Kidney (tissue), 14 donors: ENCODE measurements around the gene POLD4. TPM values are rescaled to one million over a fixed set of nuclear protein-coding genes. Genes with fewer than 3 reads are reported as not detected.

Experiments
- DNase-seq, 5 donors: peaks; one replicate each; pipeline ENCODE4 v3.0.0-alpha.2; 2013 to 2020
- FAIRE-seq: peaks from 2 replicates; lab custom pipeline; 2012; peaks lifted over from hg19 to GRCh38; lab: Jason Lieb, UNC
- H3K27ac ChIP-seq, 2 donors: one replicate each; pipeline ENCODE4 v1.7.0; 2013; ENCODE audit warnings: low read depth in 2 of 2, low read length in 2 of 2, inconsistent platforms in 1 of 2
- H3K27me3 ChIP-seq: one replicate; pipeline ENCODE4 v1.7.1; 2013; ENCODE audit warnings: low read length, inconsistent platforms; ENCODE audit not compliant: control insufficient read depth, insufficient read depth
- H3K36me3 ChIP-seq, 3 donors: one replicate each; pipeline versions ENCODE4 v1.7.0 to v1.7.1; 2013; ENCODE audit warnings: low read length in 3 of 3, control low read depth in 1 of 3, inconsistent platforms in 1 of 3; ENCODE audit not compliant: insufficient read depth in 3 of 3, control insufficient read depth in 2 of 3
- H3K4me1 ChIP-seq, 3 donors: one replicate each; pipeline versions ENCODE4 v1.7.0 to v1.7.1; 2013; ENCODE audit warnings: low read length in 3 of 3, inconsistent platforms in 1 of 3, low read depth in 1 of 3; ENCODE audit not compliant: control insufficient read depth in 2 of 3, insufficient read depth in 2 of 3
- H3K4me3 ChIP-seq, 3 donors: one replicate each; pipeline versions ENCODE4 v1.7.0 to v1.8.1; 2013; ENCODE audit warnings: low read length in 3 of 3, control low read depth in 1 of 3, inconsistent platforms in 1 of 3
- H3K9ac ChIP-seq, 3 donors: one replicate each; pipeline versions ENCODE4 v1.7.0 to v1.7.1; 2013; ENCODE audit warnings: low read length in 3 of 3, control low read depth in 1 of 3, inconsistent platforms in 1 of 3
- H3K9me3 ChIP-seq, 3 donors: one replicate each; pipeline versions ENCODE4 v1.7.0 to v1.7.1; 2013; ENCODE audit warnings: low read length in 3 of 3, control low read depth in 1 of 3, inconsistent platforms in 1 of 3; ENCODE audit not compliant: control insufficient read depth in 2 of 3, insufficient read depth in 1 of 3
- CTCF ChIP-seq: IDR thresholded peaks from 3 replicates; pipeline ENCODE4 v1.5.1; 2012; ENCODE audit warnings: mild to moderate bottlenecking, moderate library complexity, borderline replicate concordance; ENCODE audit not compliant: insufficient read depth; ENCODE audit errors: extremely low read depth
- intact Hi-C: fragments of 100-400 bp; cut with DNase I; formaldehyde crosslinking; loops from one replicate; pipeline ENCODE4 v1.11.1; 2022
- polyA plus RNA-seq: library from polyadenylated mRNA; stranded (reverse); fragments of 350-450 nt; fragmentation: Illumina TruSeq; extraction: RNeasy Lipid Tissue Mini Kit (QIAGEN cat#74804); gene quantifications from one replicate; pipeline ENCODE4 v1.2.3, GENCODE V29; 2014; ENCODE audit warnings: low read depth, low replicate concordance; ENCODE audit not compliant: insufficient read depth
- total RNA-seq: library from RNA; stranded (reverse); fragmentation: NEBNext Ultra II Directional; extraction: Animal tissue kit (Norgen Biotek cat#: 25700); gene quantifications from one replicate; pipeline ENCODE4 v1.2.1, GENCODE V29; 2021
- donor health status: control.
- donor health status: control.
- donor health status: control.
- donor health status: control.
- donor health status: control.
- donor health status: DM: yes; HTN: yes; CAD: no.
- donor health status: Normal renal cell carcinoma (clear cell type).

The POLD4 gene
- total and polyA plus RNA-seq, 2 donors from 2014 or later, result 54.4 to 174 TPM

DNA sequence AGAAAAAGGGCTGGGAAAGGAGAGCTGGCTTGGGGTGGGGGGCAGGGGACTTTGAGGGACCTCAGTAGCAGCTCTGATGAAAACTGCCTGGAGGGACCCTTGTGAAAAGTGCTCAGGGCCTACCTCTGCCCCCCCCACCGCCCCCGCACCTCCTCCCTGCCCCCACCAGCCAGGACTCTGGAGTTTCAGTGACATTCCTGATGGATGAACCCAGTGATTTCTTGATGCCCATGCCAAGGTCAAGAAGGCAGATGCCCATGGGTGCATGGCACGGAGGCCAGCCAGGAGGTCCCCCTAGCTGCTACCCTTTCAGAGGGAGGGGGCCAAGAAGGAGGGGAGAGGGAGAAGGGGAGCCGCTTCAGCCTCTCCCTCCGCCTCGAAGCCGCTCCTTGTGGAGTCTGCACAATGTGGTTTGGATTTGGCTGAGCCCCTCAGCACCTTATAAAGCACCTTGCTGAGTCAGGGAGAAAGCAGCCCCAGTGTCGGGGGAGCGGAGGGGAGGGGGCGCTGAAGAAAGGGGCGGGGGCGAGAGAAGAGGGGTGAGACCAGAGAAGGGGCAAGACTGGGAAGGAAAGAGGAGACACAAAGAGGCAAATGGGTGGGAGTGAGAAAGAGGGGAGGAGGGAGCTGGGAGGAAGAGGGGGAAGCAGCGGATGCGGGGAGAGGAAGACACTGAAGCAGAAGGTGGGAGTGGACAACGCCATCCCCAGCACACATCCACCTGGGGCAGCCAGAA lies 22.1 kb upstream of the POLD4 start:
- no peaks in the 10 kb centered on the region for H3K27me3 ChIP-seq
- no peaks in the 10 kb centered on the region for H3K36me3 ChIP-seq
- H3K4me1 ChIP-seq, result peaks cover 3 to 39% (median 19%) of the 10 kb centered on the region in 3 donors
- H3K27ac ChIP-seq, result peak overlapping the region; percentile 51 to 65
- DNase-seq, result peak in 4 of 5 donors; percentile 49 to 71 (median 66)
- no peak for TF ChIP-seq CTCF
- H3K9ac ChIP-seq, result peak overlapping the region in 1 of 3 donors; percentile 26
- no peak for FAIRE-seq
- H3K9me3 ChIP-seq, result no peaks in the 10 kb centered on the region
- no peak overlapping the region for H3K4me3 ChIP-seq
- intact Hi-C loops, result no loop called here

DNA sequence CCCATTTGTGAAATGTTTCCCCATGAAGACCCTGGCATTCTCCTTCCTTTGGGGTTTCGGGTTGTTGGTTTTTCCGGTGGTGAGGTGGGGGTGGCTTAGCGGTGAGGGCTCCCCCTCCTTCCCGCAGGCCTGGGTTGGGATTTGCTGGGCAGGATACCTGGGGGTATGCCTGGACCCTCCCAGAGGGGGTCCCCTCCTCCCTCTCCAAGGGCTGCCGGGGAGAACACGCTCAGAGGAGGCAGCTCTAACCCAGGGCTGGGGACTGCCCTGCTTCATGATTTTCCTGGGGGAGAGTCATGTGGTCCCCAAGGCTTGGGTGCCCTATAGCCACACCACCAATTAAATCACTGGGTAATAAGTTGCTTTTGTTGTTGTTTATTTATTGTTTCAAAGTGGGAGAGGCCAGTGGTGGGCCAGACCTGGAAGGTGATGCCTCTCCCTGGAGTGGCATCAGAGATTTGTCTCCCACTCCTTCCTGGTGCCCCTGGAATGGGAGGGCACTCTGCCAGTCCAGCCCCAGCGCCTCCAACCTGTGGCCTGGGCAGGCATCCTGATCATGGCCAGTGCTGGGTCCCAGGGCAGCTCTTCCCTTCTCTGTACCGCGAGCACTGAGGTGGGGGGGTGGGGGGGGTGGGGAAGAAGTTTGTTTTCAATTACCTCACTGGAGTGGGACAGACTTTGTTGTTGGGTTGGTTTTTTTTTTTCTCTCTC lies 21.4 kb upstream of the POLD4 start:
- Histone ChIP-seq H3K27ac (peak overlapping the region; percentile 92 to 96), H3K4me1 (peaks cover 3 to 39% (median 20%) of the 10 kb centered on the region in 3 donors), H3K4me3 (peak overlapping the region in 2 of 3 donors; percentile 40 to 54), H3K36me3 (no peaks in the 10 kb centered on the region), H3K9ac (peak overlapping the region in 1 of 3 donors; percentile 73), H3K27me3 (no peaks in the 10 kb centered on the region), H3K9me3 (no peaks in the 10 kb centered on the region)
- no peak for FAIRE-seq
- intact Hi-C loops, result no loop called here
- DNase-seq, result peak in 2 of 5 donors; percentile 65 to 84
- TF ChIP-seq CTCF, result no peak

- H3K9me3 ChIP-seq, result no peaks in the 10 kb centered on the region
- H3K4me3 ChIP-seq, result peak overlapping the region in 1 of 3 donors; percentile 54
- H3K9ac ChIP-seq, result peak overlapping the region in 1 of 3 donors; percentile 73
- FAIRE-seq, result peak; percentile 79
- intact Hi-C loops, result no loop called here
- peaks cover 3 to 39% (median 22%) of the 10 kb centered on the region in 3 donors for H3K4me1 ChIP-seq
- no peaks in the 10 kb centered on the region for H3K36me3 ChIP-seq
- peak overlapping the region; percentile 92 to 96 for H3K27ac ChIP-seq
- H3K27me3 ChIP-seq, result no peaks in the 10 kb centered on the region
- TF ChIP-seq CTCF, result peak; percentile 25
- DNase-seq, result peak; percentile 79 to 96 (median 92)
These were observed 20.6 kb upstream of the POLD4 start for GRCh38 chr11:67373648-67374570.
